Stimulated activated CD4-positive, alpha-beta T cell treated with anti-CD3 and anti-CD28 coated beads, TNF-alpha, amount 100 ng/mL, for 48 hours (primary cell): Measurements from ENCODE around the gene RAPGEF1.

Experiments
- DNase-seq, 3 donors: peaks; one replicate each; pipeline ENCODE4 v3.0.0-alpha.2; 2020; ENCODE audit warnings: low read depth in 3 of 3

RAPGEF1 gene

DNA sequence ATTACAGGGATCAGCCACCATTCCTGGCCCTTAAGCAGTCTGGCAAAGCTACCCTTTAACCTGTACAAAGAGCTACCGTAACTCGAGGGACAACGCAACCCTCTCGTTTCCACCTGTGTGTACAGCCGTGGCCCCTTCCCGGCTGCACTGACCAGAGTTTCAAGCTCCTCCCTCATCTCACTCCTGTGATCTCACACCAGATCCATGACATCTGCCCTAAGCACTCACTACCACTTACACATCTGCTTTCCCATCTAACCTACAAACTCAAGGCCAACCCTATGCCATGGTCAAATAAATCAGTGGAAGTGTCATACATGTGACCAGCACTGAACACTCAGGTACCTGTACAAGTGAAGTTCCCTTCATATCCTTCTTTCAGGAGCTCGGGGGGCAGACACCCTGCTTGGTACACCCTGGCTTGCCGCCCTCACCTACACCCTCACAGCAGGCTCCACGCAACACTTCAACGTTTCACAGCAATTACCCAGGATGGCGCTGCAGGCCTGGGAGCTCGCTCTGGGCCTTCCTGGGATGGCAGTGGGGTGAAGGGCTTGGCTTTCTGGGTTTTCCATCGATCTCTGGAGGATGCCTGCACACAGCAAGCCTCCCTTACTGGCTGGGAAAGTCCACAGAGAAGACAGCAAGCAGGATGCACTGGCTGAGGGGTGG, 132.8 kb downstream of the RAPGEF1 start:
- no peak for DNase-seq

DNA sequence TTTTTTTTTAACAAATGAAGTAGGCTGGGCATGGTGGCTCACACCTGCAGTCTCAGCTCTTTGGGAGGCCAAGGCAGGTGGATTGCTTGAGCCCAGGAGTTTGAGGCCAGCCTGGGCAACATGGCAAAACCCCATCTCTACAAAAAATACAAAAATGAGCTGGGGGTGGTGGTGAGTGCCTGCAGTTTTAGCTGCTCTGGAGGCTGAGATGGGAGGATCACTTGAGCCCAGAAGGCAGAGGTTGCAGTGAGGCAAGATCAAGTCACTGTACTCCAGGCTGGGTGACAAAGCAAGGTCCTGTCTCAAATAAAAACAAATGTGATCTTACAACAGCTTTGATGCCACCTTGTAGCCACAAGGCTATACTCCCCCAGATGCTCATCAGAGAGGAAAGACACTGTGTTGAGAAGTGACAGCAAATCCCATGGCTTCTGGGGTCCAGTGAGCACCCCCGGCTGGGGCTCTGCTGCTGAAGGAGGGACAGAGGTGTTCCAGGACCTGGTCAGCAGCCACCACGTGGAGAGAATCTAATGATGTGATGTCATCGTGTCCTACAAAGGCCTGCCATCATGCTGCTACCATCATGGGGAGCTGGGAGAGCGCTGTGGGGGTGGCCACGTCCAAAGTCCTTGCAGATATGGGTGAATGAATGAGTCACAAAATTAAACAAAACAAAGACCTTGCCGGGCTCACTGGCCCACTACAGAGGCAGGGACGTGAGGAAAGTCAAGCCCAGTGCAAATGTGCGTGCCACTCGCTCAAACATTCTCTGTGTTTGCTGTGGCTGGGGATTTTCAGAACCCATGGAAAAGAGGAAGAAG, 133.9 kb downstream of the RAPGEF1 start:
- no peak for DNase-seq

DNA sequence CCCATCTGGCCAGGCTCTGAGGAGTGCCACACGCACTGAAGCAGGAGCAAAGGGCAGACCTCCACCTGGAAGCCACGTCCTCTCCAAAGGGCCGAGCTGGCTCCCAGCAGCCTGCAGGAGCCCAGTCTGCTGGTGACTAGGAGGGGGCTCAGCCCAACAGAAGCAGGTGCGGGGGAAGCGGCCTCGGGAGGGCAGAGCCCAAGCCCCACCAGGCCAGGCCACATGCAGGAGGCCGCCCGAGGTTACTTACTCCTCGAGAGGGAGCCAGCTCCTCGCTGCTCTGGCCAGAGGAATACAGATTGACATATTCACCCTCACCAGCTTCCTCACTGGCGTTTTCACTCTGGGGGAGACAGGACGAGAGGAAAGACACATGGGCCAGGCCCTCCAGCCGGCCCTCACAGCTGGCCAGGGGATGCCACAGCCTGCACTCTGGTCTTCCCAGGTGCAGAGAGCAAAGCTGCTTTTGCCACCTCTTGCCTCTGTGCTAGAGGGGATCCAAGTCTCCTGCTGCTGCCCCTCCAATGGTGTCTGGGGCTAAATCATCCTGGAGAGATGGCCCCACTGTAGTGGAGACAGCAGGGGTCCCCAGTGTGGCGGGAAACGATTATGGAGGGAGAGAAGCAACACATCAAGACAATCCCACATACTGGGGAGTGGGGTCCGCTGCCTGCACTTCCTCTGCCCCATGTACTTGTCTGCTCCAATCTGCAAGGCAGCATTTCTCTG, 136.0 kb downstream of the RAPGEF1 start:
- DNase-seq = no peak

DNA sequence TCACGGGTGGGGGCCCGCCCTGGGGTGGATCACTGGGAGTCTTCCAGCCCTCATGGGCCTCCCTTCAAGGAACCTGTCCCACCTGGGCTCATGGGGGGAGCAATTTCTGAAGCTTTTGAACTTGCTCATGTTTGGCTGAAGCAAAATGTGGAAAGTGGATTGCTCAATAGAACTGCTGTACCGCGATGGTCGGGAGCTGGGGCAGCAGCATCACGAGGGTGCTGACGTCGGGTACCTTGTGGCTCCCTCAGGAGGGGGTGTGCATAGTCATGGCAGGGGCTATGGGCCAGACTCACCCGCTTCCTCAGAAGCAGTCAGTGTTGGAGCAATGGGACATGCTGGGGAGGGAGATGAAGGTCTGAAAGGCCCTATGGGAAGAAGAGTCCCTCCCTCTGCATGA, 136.7 kb downstream of the RAPGEF1 start:
- no peak for DNase-seq

DNA sequence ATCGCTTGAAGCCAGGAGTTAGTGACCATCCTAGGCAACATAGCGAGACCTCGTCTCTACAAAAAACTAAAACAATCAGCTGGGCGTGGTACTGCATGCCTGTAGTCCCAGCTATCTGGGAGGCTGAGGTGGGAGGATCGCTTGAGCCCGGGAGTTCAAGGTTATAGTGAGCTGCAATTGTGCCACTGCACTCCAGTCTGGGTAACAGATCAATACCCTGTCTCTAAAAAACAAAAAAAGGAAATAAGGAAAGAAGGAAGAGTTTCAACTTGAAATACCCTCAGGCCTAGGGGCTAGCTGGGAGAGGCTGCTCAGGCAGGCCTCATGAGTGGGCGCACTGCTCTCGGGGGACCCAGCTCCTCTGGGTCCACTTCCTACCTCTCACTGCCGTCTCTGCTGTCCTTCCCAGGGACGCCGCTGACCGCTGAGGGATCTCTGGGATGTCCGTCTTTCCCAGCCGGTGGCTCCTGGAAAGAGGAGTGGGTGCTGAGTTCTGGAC, 138.1 kb downstream of the RAPGEF1 start:
- DNase-seq = no peak

DNA sequence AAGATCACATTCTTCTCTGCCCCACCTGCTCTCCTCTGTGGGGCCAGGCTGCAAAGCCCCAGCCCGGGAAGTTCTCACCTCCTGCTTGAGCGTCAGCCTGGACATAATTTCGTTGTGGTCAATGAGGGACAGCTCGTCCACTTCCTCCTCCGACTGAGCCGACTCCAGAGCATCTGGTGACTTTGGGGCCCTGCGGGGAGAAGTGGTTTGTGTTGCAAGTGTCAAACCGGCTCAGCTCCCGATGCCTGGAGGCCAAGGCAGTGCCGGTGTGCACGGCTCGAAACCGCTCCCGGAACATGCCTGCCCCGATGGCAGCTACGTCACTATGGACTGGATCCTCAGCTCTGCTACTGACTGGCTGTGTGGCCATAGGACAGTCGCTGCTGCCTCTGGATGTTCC, 141.8 kb downstream of the RAPGEF1 start:
- DNase-seq = no peak

DNA sequence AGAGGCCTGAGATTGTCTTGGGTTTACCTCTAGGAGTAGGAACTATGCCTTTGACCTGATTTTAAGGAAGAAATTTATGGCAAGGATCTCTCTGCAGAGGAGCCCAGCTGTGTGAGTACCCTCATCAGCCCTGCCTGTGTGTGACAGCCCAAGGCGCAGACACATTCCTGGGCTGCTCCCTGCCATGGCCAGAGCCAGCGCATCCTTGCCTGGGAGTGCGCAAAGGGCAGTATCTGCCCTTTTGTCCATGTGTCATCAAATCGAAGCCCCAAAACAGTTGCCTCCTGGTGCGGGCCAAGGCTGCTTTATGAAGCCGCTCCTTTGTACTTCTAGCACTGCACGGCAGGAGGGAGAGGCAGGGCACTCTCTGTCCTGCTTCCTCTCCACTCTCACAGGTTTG, 142.6 kb downstream of the RAPGEF1 start:
- DNase-seq = no peak

DNA sequence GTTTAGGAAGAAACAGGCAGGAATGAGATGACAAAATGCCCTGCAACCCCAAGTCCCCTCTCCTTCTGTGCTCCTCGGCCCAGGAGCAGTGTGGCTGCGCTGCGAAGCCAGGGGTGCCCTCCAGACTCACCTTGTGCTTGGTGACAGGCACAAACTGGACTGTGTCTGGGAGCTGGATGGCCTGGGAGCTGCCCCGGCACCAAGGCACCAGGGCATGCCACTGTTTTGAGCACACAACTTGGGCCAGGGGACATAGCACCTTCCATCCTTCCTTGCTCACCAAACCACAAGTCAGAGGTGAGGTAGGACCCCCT, 143.5 kb downstream of the RAPGEF1 start:
- no peak for DNase-seq

DNA sequence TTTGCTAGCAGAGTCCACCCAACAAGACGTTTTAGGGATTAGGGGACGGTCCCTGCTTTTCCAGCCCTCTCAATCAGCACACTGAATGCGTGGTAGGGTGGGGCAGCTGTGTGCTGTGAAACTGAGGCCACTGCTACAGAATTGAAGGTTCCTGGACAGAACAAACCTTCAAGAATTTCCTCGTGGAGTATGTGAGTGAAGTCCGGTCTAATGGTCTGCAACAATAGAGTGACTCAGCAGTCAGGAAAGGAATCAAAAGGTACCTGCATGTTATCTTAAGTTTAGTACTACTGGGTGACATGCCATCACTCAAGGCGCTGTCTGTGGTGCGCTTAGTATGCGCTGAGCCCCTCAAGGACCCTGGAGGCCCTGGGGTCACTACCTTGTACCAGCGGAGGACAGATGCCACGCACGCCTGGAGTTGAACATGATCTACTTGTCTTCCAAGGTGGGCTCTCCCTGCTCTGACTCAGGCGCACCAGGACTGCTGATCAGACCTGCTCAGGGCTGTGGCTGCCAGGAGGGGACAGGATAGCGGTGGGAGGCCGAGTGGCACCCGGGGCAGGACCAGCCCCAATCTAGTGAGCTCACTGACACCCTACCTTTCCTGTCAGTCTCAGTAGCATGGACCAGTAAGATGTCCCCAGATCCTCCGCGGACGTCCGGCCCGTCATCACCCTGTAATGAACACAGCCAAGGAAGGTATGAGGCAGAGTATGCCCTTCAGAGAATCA, 144.0 kb downstream of the RAPGEF1 start:
- DNase-seq = no peak

DNA sequence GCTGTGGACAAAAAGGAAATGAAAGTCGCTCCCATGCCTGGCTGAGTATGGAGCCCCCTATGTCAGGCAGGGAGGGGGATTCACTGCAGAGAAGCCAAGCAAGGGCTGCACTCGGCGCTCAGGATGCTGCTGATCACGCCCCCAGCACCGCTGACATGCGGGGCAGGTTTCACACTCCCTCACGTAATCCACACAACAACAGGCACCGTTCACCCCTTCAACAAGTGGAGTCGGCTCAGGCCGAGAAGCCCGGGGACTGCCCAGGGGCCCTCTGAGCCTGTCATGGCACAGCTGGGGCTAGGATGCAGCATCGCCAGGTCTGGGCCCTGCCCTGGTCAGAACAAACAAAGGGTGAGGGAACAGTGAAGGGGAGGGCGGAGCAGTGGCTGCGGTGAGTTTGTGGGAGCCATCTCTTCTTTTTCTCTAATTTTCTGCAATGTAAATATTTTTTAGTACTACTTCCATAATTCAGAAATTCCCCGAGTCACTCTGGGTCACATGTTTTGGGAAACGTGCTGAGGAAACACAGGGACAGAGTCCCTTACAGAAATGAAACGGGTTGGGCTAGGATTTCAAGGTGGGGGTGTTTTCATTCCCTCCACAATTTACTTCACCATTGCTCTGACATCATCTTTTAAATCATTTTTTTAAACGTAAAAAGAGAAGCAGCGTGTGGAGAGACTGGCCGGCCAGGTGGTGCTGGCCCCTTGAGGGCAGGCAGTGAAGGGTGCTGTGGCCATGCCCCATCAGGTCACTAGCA, 144.8 kb downstream of the RAPGEF1 start:
- DNase-seq = no peak

DNA sequence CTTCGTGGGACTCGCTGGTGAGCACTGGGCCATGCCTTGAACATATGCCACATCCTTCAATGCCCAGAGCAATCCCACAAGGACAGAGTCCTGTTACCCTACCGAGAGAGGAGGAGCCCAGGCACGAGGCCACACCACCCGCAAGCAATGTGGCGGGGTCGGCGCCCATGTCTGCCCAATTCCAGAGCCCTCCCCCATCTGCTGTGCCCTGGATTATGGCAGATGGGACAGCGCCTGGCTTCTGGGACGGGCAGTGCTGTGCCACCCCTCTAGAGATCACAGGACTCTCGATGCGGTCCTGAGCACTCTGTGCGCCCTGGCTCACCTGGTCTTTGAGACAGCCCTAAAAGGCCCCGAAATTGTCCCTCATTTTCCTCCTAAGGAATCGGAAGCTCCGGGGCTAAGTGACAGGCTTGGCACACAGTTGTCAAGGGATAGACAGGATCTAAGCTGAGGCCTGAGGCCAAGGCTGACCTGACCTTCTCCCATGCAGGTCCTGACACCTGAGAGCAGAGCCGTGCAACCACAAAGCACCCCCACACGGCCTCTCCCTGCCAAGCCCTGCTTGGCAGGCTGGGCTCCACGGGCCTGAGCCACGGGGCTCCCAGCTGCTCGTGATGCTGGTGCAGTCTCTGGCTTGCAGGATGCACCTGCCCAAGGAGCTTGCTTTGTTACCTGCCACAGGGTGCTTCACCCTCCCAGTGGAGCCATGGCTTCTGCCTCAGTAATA, 145.8 kb downstream of the RAPGEF1 start:
- DNase-seq = no peak

DNA sequence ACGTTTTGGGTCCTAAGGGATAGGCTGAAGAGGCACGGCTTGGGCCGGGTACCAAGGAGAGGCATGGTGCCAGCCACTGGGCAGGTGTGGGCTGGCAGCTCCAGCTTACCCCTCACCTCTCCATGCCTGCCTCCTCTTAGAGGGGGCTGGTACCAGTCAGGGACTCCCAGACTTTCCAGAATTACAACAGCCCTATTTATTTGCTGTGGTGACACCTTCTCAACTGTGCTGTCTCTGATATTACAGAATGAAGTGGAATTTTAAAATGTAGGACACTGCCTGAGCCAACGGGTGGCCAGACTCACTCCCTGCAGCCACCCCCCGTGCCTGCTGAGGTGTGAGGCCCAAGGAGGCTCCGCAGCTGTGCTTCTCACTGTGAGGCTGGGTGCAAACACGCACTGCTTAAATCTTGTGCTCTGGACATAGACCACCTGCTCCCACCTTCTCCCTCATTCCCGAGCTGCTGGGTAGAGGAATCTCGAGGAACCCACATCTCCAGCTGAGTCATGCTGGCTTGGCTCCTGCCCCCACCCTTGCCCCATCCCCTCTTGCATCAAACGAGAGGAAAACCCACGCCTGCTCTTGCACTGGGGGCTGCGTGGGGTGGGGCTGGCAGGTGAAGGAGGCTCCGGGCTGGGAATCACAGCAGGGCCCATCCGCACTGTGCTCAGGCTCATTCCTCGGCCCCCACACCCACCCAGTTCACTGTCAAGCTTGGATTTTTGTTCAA, 146.6 kb downstream of the RAPGEF1 start:
- DNase-seq = no peak

DNA sequence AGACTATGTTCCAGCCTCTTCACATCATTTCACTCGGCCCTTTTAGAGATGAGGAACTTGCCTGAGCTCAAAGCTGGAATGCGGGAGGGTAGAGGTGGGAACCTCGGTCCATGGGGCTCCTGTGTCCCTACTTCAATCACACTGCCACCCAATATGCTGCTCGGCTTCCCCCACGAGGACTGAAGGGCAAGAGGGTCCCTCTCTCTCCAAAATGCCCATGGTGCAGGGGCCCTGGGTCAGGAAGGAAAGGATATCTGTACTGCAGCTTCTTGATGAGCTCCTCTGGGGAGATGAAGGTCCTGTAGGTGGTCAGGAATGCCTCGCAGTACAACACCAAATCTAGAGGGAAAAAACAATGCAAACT, 148.0 kb downstream of the RAPGEF1 start:
- no peak for DNase-seq

DNA sequence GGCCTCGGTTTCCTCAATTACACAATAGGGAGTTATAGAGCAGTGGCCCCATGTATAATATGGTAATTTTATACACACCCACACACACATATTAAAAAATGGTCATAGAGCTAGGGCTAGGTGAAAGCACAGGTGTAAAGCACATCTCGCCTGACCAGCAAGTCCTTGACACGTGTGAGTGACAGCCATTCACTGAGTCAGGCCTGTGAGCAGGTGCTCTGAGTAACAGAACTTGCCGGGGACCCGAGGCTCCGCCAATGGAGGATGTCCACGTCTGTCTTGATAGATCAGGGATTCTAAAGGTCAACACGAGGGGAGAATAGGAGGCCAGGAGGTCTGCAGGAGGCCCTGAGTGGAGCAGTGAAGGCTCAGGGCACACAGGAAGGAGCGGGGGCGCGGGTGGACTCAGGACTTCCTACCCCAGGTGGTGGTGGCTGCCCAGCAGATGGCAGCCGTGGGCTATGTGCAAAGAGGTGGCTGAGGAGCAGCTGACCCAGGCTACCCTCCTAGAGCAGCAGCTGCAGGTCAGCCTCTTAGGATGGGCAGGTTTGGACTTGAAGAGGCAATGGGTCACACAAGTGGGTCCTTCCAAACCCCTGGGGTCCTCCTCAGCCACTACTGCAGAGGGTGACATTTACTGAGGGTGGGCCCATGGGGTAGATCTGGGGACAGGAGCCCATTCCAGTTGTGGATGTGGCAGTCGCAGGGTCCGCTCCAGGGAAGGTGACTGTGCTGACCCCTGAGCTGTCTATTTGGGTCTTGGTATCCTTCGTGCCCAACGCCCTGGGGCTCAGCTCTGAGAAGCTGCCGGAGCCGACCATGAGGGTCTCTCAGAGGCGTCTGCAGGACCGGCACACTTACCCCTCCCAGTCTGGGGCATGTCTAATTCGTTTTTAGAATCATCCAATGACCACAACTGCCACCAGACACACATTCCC, 148.7 kb downstream of the RAPGEF1 start:
- peak; percentile 55 to 80 (median 60) for DNase-seq

DNA sequence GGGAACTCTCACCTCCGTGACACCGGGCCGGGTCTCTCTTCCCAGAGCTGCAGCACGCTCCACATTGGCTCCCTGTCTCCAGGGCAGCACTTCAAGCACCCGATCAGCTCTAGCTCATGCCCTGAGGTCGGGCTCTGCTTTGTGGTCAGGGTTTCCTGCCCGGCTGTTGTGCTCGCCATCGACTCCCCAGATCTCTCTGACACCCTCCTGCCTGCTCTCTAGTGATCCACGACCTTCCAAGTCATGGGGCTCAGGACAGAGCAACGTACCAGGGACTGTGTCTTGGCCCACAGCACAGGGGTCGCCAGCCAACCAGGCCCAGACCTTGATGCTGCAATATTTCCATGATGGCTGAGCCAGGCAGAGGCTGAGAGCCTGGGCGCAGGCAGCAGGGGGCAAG, 149.4 kb downstream of the RAPGEF1 start:
- DNase-seq = no peak

DNA sequence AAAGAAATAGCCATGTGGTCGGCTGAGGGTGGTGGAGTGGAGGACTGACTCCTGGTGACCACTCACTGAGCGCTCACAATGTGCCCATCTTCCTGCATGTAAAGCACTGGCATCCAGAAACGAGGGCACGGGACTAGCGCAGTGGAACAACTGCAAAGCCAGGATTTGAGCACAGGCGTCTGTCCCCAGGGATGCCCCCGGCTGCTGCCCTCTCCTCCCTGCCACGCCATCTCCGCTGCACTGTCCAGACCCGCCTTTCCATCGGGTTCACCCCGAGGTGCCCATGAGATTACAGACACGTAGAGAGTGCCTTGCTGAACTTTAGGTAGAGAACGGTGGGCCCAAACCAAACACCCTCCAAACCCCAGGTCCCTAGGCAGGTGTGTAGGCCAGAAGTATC, 149.9 kb downstream of the RAPGEF1 start:
- DNase-seq = no peak

DNA sequence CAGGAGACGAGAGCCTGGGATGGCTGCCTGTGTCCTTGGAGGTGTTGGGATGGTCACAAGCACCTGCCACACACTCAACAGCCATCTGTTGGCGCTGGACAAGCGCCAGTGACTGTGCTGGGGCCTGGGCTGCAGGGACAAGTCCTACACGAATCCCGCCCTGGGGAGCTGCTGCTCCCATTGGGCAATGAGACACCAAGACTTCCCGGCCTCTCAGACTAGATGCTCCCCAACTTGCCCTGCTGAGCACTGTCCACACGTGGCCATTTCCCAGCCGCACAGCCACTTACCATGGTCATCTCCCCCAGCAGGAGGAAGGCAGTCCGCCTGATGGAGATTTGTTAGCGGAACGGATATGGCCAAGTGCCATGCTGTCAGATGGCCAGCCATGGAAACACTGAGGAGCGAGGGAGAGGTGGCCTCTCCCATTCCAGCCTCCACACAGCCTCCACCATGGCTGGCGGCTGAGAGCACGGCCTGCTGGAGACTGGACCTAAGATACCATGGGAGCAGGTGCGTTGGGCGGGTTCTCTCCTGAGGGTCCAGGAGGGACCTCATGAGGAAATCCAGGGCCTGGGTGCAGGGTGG, 150.7 kb downstream of the RAPGEF1 start:
- no peak for DNase-seq

DNA sequence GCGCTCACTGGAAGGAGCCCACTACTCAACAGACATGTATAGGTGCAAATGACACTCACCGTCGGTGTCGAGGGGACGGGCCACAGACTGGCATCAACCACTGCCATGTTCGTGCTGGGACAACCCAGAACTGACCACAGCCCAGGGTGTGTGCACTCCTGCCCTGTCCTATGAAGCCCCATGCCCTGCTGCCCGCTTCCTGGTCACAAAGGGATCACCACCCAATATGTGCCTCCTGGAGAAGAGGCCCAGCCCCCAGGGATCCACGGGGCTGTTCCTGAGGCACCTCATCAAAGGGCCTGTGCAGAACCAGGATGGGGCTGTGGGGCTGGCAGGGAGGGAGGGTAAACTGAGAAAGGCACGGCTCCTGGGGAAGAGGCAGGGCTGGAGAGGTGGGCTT, 151.5 kb downstream of the RAPGEF1 start:
- no peak for DNase-seq

DNA sequence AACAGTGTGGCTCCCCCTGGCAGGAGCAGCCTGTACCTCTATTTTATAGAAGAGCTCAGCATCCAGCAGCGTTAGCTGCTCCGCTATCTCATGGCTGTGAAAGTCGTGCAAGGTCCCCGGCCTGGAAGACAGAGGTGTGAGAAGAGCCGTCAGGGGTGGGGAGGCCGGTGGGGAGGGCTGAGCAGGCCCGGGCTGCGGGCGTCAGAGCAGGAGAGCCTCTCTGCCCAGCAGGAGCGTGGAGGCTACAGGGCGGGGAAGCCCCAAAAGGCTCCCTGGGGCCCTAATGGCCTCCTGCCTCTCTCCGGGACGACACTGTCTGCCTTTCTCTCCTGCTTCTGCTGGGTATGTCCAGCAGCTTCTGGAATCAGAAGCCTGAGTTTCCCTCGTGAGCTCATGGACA, 152.0 kb downstream of the RAPGEF1 start:
- DNase-seq = no peak
